GM13977 (cell line): ENCODE results near the gene FRMD1.

Experiments used
- DNase-seq: peaks from one replicate; pipeline ENCODE4 v3.0.0; 2012; ENCODE audit warnings: low spot score
- CTCF ChIP-seq: IDR thresholded peaks from 2 replicates; pipeline ENCODE4 v1.5.1; 2012; ENCODE audit warnings: mild to moderate bottlenecking, control low read depth; ENCODE audit not compliant: insufficient read depth; ENCODE audit errors: extremely low read depth, missing control alignments
- in situ Hi-C: fragments of 300-500 bp; cut with MboI; formaldehyde crosslinking; loops from one replicate; pipeline ENCODE4 v1.12.0; 2022; ENCODE audit warnings: low sequenced_read_pairs, low pct_unique_long_range_greater_than_20kb, mixed read lengths, inconsistent platforms; ENCODE audit not compliant: unreplicated experiment

FRMD1 gene

GRCh38 chr6:168013250-168013915 is 65.6 kb downstream of the FRMD1 start:
- no peak for DNase-seq
- no peak for TF ChIP-seq CTCF
- in situ Hi-C loops = no loop called here

- TF ChIP-seq CTCF = no peak
- in situ Hi-C loops = no loop called here
- no peak for DNase-seq
These were observed 66.4 kb downstream of the FRMD1 start for GRCh38 chr6:168012431-168013249.

GRCh38 chr6:168011291-168011690 is 67.7 kb downstream of the FRMD1 start:
- in situ Hi-C loops = no loop called here
- DNase-seq = no peak
- TF ChIP-seq CTCF = no peak

GRCh38 chr6:168009331-168009730 is 69.7 kb downstream of the FRMD1 start:
- TF ChIP-seq CTCF = no peak
- no peak for DNase-seq
- in situ Hi-C loops = no loop called here

- in situ Hi-C loops = no loop called here
These were observed 71.2 kb downstream of the FRMD1 start for GRCh38 chr6:168007592-168008338.

GRCh38 chr6:168005796-168006195 is 73.2 kb downstream of the FRMD1 start:
- TF ChIP-seq CTCF = no peak
- DNase-seq = no peak
- in situ Hi-C loops = no loop called here

More at GRCh38 chr6:168007592-168008338, 71.2 kb downstream of the FRMD1 start:
- DNase-seq = no peak
- TF ChIP-seq CTCF = no peak
